Measurements from ENCODE around the gene SLC25A26.

SLC25A26 gene

DNA sequence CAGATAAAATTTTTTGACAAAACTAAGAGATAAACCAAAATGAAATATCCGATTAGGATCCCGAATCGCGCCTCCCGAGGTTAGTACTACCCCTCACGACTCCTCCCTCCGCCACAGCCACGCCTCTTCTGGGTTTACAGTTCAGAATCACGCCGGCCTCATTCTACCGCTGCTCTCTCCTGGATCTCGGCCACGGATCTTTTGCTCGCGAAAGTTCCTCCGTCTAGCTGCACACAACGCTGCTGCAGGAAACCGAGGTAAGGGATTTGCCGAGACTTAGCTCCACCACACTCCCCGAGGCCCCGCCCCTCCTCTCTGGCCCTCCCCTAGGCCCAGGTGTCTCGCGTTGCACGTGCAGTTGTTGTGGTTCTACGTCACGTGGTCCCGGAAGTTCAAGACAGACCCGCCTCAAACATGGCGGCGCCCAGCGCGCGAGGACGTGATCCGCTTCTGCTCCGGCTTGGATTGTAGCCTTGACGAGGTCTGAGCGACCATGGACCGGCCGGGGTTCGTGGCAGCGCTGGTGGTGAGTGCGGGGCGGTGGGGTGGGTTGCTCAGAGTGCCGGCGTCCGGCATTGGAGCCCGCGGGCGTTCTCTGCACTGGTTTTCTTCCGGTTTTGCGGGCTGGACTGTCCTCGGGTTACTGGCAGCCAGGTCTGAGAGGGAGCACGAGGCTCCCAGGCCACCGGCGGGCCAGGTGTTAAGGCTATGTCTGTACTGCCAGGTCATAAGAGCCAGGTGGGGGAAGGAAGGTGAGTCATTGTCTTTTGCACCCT, at the start of gene SLC25A26:
TSS of gene SLC25A26 (plus strand) at position 400 of the 776 bp plus-strand sequence. CDS start at position 494, 94 bp downstream.
- in situ Hi-C loops (cut with HindIII; ENCODE audit: low sequenced_read_pairs): no loop called here

GRCh38 chr3:66172394-66172793, 48.4 kb upstream of the SLC25A26 start:
- in situ Hi-C loops (cut with HindIII; ENCODE audit: low sequenced_read_pairs): no loop called here

DNA sequence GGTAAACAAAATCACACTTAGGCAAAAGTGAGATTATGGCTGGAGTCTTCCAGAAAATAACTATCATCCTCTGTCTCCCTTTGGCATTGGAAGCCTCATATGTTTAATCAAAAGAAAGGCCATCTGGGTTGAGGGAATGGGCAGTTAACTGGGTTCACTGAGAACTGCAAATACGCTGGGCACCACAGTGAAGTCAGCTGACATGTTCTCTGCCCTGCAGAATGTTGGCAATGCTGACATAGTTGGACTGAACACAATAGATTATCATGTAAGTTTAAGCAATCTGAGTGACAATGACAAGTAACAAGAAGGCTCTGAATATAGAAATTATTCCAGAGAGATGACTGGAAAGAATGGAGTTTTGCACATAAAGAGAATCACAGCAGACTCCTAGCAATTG, 43.8 kb upstream of the SLC25A26 start:
- in situ Hi-C loops (cut with HindIII; ENCODE audit: low sequenced_read_pairs): no loop called here

- in situ Hi-C loops (cut with HindIII; ENCODE audit: low sequenced_read_pairs): no loop called here
These were observed 42.6 kb upstream of the SLC25A26 start for GRCh38 chr3:66178206-66178605.

DNA sequence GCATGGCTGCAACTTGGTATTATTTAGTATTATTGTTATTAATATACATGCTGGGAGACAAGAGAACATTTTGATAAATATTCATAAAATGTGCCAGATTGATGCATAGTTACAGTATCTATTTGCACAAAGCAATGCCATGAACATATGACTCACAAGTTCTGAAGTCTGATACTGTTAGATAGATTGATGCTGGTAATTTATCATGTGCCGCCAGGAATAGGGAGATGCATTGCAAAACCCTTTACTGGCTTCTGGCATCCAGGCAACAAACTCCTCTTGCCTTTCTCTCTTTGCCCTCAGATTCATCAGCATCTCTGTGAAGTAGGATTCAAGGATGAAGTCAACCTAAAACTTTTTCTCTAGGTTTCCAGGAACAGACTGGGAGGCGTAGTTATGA, 41.0 kb upstream of the SLC25A26 start:
- in situ Hi-C loops (cut with HindIII; ENCODE audit: low sequenced_read_pairs): no loop called here

DNA sequence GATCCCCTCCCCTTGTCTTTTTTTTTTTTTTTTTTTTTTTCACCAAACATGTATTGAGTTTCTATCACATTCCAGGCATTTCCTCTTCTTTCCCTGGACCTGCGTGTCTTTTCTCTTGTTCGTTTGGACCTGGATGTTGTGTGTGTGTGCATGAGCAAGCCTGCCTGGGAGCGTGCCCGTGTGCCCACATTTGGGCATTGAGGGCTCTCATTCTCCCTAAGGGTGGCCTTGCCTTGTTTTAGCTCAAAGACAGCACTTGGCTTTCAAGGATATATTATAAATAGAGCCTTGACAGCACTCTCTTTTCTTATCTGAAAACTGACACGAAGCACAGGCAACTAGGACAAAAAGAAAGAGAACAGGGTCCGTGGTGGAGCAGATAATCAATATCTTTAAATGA, 39.0 kb upstream of the SLC25A26 start:
- in situ Hi-C loops (cut with HindIII; ENCODE audit: low sequenced_read_pairs): no loop called here

DNA sequence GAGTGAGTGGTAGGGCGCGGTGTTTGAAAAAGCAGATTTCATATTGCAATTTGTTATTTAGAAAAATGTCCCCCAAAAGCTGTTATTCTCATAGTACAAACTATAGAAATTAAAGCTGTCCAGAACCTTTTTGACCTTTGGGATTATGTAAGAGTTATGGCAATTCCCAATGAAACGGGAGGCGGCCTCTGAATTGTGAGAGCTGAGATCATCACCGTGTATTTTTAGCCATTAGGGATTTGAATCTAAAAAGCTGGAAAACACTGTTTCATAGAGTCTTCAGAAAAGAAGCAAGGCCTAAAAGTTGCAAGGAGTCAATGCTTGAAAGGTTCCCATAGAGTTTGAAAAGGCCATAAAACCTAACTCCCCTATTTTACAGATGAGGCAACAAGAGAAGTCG, 38.6 kb upstream of the SLC25A26 start:
- in situ Hi-C loops (cut with HindIII; ENCODE audit: low sequenced_read_pairs): no loop called here

- in situ Hi-C loops (cut with HindIII; ENCODE audit: low sequenced_read_pairs): no loop called here
These were observed 34.3 kb upstream of the SLC25A26 start for GRCh38 chr3:66186545-66186944.

GRCh38 chr3:66195347-66195783, 25.4 kb upstream of the SLC25A26 start:
- in situ Hi-C loops (cut with HindIII; ENCODE audit: low sequenced_read_pairs): no loop called here

- in situ Hi-C loops (cut with HindIII; ENCODE audit: low sequenced_read_pairs): no loop called here
These were observed 24.2 kb upstream of the SLC25A26 start for GRCh38 chr3:66196633-66197032.

DNA sequence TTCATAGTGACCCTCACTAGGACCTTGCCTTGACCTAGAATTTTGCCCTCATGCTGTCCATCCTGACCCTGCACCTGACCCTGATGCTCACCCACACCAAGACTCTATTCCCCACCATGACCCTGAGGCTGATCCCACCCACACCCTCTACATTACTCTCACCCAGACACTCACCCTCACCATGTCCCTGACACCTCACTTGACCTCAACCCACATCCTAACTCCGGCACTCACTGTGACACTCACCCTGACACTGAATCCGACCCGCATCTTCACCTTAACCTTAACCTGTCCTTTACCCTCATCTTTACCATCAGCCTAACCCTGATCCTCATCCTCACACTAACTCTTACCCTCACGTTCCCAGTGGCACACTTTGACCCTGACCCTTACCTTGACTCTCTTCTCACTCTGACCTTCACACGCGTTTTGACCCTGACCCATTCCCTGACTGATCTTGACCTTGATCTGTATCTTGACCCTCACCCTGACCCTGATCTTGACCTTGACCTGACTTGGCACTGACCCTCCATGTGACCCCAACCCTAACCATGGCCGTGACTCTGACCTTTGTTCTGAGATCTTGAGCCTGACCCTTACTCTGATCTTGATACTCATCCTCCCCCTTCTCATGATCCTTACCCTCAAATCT, 22.2 kb upstream of the SLC25A26 start:
- in situ Hi-C loops (cut with HindIII; ENCODE audit: low sequenced_read_pairs): no loop called here

DNA sequence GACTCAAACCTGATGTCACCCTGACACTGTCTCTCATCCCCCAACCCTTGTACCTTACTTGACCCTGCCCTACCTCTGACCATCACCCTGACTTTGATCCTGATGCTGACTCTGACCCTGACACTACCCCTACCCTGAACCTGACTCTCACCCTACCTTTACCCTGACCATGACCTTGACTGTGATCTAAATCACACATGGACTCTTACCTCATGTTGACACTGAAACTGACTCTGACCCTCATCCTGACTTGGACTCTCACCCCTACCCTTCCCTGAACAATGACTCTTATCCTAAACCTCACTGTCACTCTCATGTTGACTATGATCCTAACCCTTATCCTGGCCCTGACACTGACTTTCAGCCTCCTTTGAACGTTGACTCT, 21.7 kb upstream of the SLC25A26 start:
- in situ Hi-C loops (cut with HindIII; ENCODE audit: low sequenced_read_pairs): no loop called here

- in situ Hi-C loops (cut with HindIII; ENCODE audit: low sequenced_read_pairs): no loop called here
These were observed 20.7 kb upstream of the SLC25A26 start for GRCh38 chr3:66200147-66200546.

DNA sequence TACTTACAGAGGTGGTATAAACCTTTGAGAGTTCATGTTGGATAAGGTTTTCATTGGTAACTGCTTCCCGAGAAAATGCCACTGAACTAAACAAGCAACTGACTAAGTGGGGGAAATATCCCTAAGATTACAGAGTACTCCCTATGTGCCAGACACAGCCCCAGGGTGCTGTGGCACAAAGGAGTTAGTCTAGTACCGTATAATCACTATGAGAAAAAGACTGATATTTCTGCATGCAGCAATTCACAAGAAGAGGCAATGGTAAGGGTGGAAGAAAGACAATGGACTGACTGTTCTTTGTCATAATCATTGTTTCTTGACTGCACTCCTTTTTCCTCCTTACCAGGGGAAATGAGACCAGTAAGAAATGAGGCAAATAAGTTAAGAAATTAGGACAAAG, 20.0 kb upstream of the SLC25A26 start:
- in situ Hi-C loops (cut with HindIII; ENCODE audit: low sequenced_read_pairs): no loop called here

DNA sequence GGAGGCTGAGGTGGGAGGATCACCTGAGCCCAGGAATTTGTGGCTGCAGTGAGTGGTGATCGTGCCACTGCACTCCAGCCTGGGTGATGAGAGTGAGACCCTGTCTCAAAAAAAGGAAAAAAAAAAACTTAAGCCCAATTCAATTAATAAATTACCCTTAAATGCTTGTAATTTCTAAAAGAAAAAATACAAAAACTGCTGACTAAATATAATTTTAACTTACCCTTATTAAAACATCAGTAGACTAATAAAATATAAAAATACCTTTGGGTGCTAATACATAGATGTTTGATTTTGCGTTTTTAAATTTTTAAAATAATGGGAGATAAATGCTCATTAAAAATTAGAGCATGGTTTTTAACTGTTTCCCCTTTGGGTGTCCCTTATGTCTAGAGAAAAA, 17.5 kb upstream of the SLC25A26 start:
- in situ Hi-C loops (cut with HindIII; ENCODE audit: low sequenced_read_pairs): no loop called here

DNA sequence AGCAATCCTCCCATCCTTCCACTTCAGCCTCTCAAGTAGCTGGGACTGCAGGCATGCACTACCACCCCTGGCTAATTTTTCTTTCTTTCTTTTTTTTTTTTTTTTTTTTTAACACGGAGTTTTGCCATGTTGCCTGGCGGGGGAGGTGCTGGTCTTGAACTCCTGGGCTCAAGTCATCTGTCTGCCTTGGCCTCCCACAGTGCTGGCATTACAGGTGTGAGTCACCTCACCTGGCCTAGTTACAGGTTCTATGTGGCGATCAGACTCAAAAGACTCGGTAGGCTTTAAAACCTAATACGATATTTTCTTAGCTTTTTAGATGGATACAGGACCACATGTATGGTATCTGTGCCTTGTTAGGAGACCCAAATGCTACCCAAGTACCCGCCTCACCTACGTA, 14.0 kb upstream of the SLC25A26 start:
- in situ Hi-C loops (cut with HindIII; ENCODE audit: low sequenced_read_pairs): no loop called here

DNA sequence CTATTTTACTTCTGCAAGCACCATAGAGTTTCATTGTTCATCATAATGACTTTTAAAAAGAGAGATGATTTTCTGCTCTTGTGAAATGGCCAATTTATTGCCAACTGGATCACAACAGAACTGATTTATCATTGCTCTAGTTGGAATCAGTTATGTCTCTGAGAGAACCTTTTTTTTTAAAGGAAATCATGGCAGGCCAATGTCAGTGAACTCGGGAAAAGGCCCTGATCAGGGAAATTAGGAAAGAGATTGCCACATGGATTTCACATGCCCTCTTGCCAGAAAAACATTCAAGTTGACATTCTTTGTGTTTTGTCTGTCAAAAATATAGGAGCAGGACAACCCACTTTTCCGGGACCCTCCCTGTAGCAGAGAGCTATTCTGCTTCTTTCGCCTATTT, 12.6 kb upstream of the SLC25A26 start:
- in situ Hi-C loops (cut with HindIII; ENCODE audit: low sequenced_read_pairs): no loop called here

DNA sequence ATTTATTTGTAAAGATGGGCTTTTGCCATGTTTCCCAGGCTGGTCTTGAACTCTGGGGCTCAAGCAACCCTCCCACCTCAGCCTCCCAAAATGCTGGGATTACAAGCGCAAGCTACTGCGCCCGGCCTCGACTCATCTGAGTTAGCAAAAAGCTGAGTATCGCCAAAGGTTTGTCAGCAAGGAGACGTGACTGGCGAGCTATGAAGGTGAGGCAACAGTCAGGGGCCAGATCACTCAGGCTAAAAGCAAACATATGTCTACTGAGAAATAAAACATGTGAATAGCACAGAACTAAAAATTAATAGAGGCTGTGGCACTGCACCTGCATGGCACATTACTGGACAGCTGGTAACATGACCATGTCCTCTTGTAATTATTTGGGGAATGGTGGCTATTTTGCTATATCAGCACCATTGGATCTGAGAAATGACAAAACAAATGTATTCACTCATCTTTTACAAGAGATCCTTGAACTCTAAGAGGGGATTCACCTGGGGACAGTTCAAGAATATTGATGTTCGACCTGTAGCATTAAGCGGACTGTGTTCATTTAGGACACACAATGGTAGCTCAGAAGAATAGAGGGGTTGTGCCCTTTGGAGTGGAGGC, 10.0 kb upstream of the SLC25A26 start:
- in situ Hi-C loops (cut with HindIII; ENCODE audit: low sequenced_read_pairs): no loop called here

- in situ Hi-C loops (cut with HindIII; ENCODE audit: low sequenced_read_pairs): no loop called here
These were observed 9.0 kb upstream of the SLC25A26 start for GRCh38 chr3:66211779-66212178.

DNA sequence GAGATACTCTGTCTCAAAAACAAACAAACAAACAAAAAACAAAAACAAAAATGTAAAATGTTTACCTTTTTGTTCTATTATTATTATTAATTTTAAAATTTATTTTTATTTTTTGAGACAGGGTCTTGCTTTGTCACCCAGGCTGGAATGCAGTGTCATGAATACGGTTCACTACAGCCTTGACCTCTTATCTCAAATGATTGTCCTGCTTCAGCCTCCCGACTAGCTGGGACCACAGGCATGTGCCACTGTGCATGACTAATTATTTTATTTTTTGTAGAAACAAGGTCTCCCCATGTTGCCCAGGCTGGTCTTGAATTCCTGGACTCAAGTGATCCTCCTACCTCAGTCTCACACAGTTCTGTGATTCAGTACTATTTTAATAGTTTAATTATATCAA, 5.7 kb upstream of the SLC25A26 start:
- in situ Hi-C loops (cut with HindIII; ENCODE audit: low sequenced_read_pairs): no loop called here

- in situ Hi-C loops (cut with HindIII; ENCODE audit: low sequenced_read_pairs): no loop called here
These were observed 735 bp upstream of the SLC25A26 start for GRCh38 chr3:66220066-66220465.

DNA sequence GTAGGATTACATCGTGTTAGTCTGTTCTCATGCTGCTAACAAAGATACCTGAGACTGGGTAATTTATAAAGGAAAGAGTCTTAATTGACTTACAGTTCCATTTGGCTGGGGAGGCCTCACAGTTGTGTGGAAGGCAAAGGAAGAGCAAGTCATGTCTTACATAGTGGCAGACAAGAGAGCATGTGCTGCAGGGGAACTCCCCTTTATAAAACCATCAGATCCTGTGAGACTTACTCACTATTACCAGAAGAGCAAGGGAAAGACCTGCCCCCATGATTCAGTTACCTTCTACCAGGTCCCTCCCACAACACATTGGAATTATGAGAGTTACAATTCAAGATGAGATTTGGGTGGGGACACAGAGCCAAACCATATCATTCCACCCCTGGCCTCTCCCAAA, 3.4 kb downstream of the SLC25A26 start:
- in situ Hi-C loops (cut with HindIII; ENCODE audit: low sequenced_read_pairs): no loop called here

All from DLD1 (cell line).